Non-pigmented ciliary epithelial cell (primary cell): Measurements from ENCODE around the gene MMP12.
A peak's percentile ranks its signal among the peaks of the same experiment; 100 is the strongest.

Experiments used
- DNase-seq: peaks from one replicate; pipeline ENCODE4 v3.0.0-alpha.2; 2010; ENCODE audit warnings: low read depth

Gene MMP12

GRCh38 chr11:102850973-102851745, 23.6 kb downstream of the MMP12 start:
- DNase-seq, result peak; percentile 71

GRCh38 chr11:102849311-102849710, 25.5 kb downstream of the MMP12 start:
- no peak for DNase-seq

- no peak for DNase-seq
Observed at GRCh38 chr11:102846292-102846691, 28.5 kb downstream of the MMP12 start.

- no peak for DNase-seq
Observed at GRCh38 chr11:102843489-102843888, 31.3 kb downstream of the MMP12 start, which contains the start of gene MMP3. Gene MMP3 (minus strand): TSS chr11:102843609. CDS start chr11:102843546, 63 bp downstream.

GRCh38 chr11:102842930-102843329, 31.9 kb downstream of the MMP12 start:
- DNase-seq, result no peak

GRCh38 chr11:102840018-102840417, 34.8 kb downstream of the MMP12 start:
- no peak for DNase-seq

GRCh38 chr11:102837646-102838045, 37.1 kb downstream of the MMP12 start:
- no peak for DNase-seq

GRCh38 chr11:102837156-102837555, 37.6 kb downstream of the MMP12 start:
- DNase-seq, result no peak

GRCh38 chr11:102836290-102836875, 38.4 kb downstream of the MMP12 start:
- peak; percentile 53 for DNase-seq

GRCh38 chr11:102833731-102834130, 41.1 kb downstream of the MMP12 start:
- DNase-seq, result no peak

GRCh38 chr11:102832612-102833011, 42.2 kb downstream of the MMP12 start:
- DNase-seq, result no peak

GRCh38 chr11:102831489-102832440, 43.0 kb downstream of the MMP12 start:
- DNase-seq, result no peak

- no peak for DNase-seq
Observed at GRCh38 chr11:102831128-102831488, 43.7 kb downstream of the MMP12 start.

GRCh38 chr11:102830001-102830727, 44.6 kb downstream of the MMP12 start:
- DNase-seq, result no peak

- DNase-seq, result no peak
Observed at GRCh38 chr11:102829316-102830000, 45.3 kb downstream of the MMP12 start.

GRCh38 chr11:102824556-102824955, 50.2 kb downstream of the MMP12 start:
- DNase-seq, result no peak

- no peak for DNase-seq
Observed at GRCh38 chr11:102819491-102819890, 55.3 kb downstream of the MMP12 start.

GRCh38 chr11:102813484-102813883, 61.3 kb downstream of the MMP12 start:
- no peak for DNase-seq
